Upper lobe of left lung (tissue), 4 donors: ENCODE measurements around the gene KCTD5.

Experiments
- EP300 ChIP-seq, 4 donors: sonication (generic); formaldehyde crosslinking; IDR thresholded peaks; one replicate each; pipeline ENCODE4 v1.5.1; 2017; ENCODE audit warnings: antibody characterized with exemption in 4 of 4, control low read depth in 2 of 4
- POLR2A ChIP-seq, 4 donors: fragments of 450-650 bp; IDR thresholded peaks; one replicate each; pipeline ENCODE4 v1.5.1; 2016 to 2017; ENCODE audit warnings: antibody characterized with exemption in 4 of 4, mild to moderate bottlenecking in 2 of 4
- POLR2AphosphoS5 ChIP-seq, 2 donors: sonication (generic); formaldehyde crosslinking; IDR thresholded peaks; one replicate each; pipeline ENCODE4 v1.5.1; 2017; ENCODE audit warnings: antibody characterized with exemption in 2 of 2
- TF ChIP-seq, protein P1 (sequence below), 6 experiments: fragments of 450-650 bp in 4 of 6; fragments of 200-600 bp in 2 of 6; sonication (generic) in 2 of 6; IDR thresholded peaks; one replicate each; pipeline ENCODE4 v1.5.1; 2016 to 2019; ENCODE audit warnings: antibody characterized with exemption in 6 of 6

DNA sequence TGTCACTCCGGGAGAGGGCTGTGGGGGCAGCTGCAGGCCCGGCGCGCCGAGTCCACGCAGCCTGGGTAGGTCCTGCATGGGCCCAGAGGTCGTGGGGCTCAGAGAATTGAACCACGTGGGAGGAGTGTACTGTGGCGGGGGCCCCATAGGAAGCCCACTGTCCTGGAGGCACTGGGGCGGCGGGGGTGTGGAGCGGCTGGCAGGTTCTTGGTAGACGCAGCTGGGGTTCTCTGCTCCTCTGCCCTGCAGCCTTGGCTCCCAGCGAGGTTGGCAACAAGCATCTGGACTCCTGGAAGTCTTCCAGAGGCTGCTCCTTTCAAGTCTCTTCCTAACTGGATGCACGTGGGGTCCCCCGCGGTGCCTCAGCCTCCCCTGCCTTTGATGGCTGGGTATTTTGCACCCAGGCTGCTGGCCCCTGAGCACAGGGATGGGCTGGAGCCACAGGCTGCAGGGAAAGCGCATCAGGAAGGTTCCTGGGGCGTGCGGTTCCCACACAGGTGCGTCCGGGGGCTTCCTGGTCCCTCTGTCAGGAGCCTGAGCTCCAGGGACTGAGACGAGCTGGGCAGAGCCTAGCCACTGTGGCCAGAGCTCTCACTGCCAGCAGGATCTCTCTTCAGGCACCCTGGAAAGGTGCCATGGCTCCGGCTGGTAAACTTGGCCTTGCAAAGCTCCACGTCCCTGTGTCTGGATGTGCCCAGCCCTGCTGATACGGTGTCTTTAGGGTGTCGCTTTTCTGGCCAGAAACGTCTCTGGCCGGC is 9.3 kb downstream of the KCTD5 start:
- TF ChIP-seq POLR2A (IDR thresholded peaks at IDR 0.05): no peak
- TF ChIP-seq, protein P1, sequence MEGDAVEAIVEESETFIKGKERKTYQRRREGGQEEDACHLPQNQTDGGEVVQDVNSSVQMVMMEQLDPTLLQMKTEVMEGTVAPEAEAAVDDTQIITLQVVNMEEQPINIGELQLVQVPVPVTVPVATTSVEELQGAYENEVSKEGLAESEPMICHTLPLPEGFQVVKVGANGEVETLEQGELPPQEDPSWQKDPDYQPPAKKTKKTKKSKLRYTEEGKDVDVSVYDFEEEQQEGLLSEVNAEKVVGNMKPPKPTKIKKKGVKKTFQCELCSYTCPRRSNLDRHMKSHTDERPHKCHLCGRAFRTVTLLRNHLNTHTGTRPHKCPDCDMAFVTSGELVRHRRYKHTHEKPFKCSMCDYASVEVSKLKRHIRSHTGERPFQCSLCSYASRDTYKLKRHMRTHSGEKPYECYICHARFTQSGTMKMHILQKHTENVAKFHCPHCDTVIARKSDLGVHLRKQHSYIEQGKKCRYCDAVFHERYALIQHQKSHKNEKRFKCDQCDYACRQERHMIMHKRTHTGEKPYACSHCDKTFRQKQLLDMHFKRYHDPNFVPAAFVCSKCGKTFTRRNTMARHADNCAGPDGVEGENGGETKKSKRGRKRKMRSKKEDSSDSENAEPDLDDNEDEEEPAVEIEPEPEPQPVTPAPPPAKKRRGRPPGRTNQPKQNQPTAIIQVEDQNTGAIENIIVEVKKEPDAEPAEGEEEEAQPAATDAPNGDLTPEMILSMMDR (IDR thresholded peaks at IDR 0.05): no peak
- no peak for TF ChIP-seq EP300 (IDR thresholded peaks at IDR 0.05)
- TF ChIP-seq POLR2AphosphoS5 (IDR thresholded peaks at IDR 0.05): no peak
